Neutrophil (primary cell): ENCODE data around the gene C19orf25.

Experiments
- H3K27ac ChIP-seq: fragments of 200-600 bp; sonication (generic); 2 replicates; pipeline ENCODE4 v1.5.1; 2016; ENCODE audit warnings: mild to moderate bottlenecking, moderate library complexity
- H3K27me3 ChIP-seq: fragments of 200-600 bp; sonication (generic); 2 replicates; pipeline ENCODE4 v1.6.0; 2016; ENCODE audit warnings: mild to moderate bottlenecking
- H3K36me3 ChIP-seq: fragments of 200-600 bp; sonication (generic); 2 replicates; pipeline ENCODE4 v1.5.1; 2017
- H3K4me1 ChIP-seq, 2 experiments: fragments of 200-600 bp in 1 of 2; sonication (generic) in 1 of 2; 1 replicate in 1 of 2; 2 replicates in 1 of 2; pipeline versions ENCODE4 v1.5.1 to v1.6.1; 2013 to 2016; ENCODE audit warnings: low read depth in 1 of 2, low read length in 1 of 2, mild to moderate bottlenecking in 1 of 2, moderate library complexity in 1 of 2; ENCODE audit not compliant: control insufficient read depth in 1 of 2, insufficient read depth in 1 of 2
- H3K4me3 ChIP-seq, 2 experiments: fragments of 200-600 bp in 1 of 2; sonication (generic) in 1 of 2; 1 replicate in 1 of 2; 2 replicates in 1 of 2; pipeline ENCODE4 v1.5.1; 2013 to 2016; ENCODE audit warnings: low read depth in 1 of 2, low read length in 1 of 2, mild to moderate bottlenecking in 1 of 2, moderate library complexity in 1 of 2
- H3K9me3 ChIP-seq: fragments of 200-600 bp; sonication (generic); 2 replicates; pipeline ENCODE4 v1.5.1; 2016
- TF ChIP-seq, protein P1 (sequence below): fragments of 200-600 bp; sonication (generic); IDR thresholded peaks from 2 replicates; pipeline ENCODE4 v1.5.1; 2016; ENCODE audit warnings: antibody characterized with exemption

Gene C19orf25

DNA sequence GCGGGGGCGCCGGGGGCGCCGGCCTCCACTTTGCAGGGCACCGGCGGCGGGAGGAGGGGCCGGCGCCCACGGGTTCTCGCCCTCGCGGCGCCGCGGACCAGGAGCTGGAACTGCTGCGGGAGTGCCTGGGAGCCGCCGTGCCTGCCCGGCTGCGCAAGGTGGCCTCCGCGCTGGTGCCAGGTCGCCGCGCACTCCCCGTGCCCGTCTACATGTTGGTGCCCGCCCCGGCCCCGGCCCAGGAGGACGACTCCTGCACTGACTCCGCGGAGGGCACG is 11.9 kb downstream of the C19orf25 start:
- H3K4me1 ChIP-seq: peaks cover 19 to 45% of the 10 kb centered on the region in 2 experiments
- no peaks in the 10 kb centered on the region for H3K36me3 ChIP-seq
- H3K27me3 ChIP-seq: peaks cover 85% of the 10 kb centered on the region
- no peaks in the 10 kb centered on the region for H3K9me3 ChIP-seq
- TF ChIP-seq, protein P1, sequence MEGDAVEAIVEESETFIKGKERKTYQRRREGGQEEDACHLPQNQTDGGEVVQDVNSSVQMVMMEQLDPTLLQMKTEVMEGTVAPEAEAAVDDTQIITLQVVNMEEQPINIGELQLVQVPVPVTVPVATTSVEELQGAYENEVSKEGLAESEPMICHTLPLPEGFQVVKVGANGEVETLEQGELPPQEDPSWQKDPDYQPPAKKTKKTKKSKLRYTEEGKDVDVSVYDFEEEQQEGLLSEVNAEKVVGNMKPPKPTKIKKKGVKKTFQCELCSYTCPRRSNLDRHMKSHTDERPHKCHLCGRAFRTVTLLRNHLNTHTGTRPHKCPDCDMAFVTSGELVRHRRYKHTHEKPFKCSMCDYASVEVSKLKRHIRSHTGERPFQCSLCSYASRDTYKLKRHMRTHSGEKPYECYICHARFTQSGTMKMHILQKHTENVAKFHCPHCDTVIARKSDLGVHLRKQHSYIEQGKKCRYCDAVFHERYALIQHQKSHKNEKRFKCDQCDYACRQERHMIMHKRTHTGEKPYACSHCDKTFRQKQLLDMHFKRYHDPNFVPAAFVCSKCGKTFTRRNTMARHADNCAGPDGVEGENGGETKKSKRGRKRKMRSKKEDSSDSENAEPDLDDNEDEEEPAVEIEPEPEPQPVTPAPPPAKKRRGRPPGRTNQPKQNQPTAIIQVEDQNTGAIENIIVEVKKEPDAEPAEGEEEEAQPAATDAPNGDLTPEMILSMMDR: no peak
- no peak overlapping the region for H3K4me3 ChIP-seq
- H3K27ac ChIP-seq: no peak overlapping the region

DNA sequence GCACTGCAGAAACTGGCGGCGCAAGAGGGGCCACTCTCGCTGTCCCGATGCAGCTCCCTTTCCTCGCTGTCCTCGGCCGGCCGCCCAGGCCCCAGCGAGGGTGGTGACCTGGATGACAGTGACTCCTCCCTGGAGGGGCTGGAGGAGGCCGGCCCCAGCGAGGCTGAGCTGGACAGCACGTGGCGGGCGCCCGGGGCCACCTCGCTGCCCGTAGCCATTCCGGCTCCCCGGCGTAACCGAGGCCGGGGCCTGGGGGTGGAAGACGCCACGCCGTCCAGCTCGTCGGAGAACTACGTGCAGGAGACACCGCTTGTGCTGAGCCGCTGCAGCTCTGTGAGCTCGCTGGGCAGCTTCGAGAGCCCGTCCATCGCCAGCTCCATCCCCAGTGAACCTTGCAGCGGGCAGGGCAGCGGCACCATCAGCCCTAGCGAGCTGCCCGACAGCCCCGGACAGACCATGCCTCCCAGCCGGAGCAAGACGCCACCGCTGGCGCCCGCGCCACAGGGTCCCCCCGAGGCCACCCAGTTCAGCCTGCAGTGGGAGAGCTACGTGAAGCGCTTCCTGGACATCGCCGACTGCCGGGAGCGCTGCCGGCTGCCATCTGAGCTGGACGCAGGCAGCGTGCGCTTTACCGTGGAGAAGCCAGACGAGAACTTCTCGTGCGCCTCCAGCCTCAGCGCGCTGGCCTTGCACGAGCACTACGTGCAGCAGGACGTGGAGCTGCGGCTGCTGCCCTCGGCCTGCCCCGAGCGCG is 12.4 kb downstream of the C19orf25 start:
- peaks cover 17 to 44% of the 10 kb centered on the region in 2 experiments for H3K4me1 ChIP-seq
- no peaks in the 10 kb centered on the region for H3K36me3 ChIP-seq
- H3K4me3 ChIP-seq: no peak overlapping the region
- TF ChIP-seq, protein P1: no peak
- no peak overlapping the region for H3K27ac ChIP-seq
- no peaks in the 10 kb centered on the region for H3K9me3 ChIP-seq
- H3K27me3 ChIP-seq: peaks cover 85% of the 10 kb centered on the region

DNA sequence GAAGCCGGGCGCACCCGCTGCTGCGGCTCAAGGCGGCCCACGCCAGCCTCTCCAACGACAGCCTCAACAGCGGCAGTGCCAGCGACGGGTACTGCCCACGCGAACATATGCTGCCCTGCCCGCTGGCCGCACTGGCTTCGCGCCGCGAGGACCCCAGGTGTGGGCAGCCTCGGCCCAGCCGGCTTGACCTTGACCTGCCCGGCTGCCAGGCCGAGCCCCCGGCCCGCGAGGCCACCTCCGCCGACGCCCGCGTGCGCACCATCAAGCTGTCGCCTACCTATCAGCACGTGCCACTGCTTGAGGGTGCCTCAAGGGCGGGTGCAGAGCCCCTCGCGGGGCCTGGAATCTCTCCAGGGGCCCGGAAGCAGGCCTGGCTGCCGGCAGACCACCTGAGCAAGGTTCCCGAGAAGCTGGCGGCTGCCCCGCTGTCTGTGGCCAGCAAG is 13.0 kb downstream of the C19orf25 start:
- H3K36me3 ChIP-seq: peaks cover 4% of the 10 kb centered on the region
- H3K9me3 ChIP-seq: no peaks in the 10 kb centered on the region
- H3K27me3 ChIP-seq: peaks cover 79% of the 10 kb centered on the region
- peaks cover 12 to 38% of the 10 kb centered on the region in 2 experiments for H3K4me1 ChIP-seq
- TF ChIP-seq, protein P1: no peak
- no peak overlapping the region for H3K27ac ChIP-seq
- H3K4me3 ChIP-seq: no peak overlapping the region

DNA sequence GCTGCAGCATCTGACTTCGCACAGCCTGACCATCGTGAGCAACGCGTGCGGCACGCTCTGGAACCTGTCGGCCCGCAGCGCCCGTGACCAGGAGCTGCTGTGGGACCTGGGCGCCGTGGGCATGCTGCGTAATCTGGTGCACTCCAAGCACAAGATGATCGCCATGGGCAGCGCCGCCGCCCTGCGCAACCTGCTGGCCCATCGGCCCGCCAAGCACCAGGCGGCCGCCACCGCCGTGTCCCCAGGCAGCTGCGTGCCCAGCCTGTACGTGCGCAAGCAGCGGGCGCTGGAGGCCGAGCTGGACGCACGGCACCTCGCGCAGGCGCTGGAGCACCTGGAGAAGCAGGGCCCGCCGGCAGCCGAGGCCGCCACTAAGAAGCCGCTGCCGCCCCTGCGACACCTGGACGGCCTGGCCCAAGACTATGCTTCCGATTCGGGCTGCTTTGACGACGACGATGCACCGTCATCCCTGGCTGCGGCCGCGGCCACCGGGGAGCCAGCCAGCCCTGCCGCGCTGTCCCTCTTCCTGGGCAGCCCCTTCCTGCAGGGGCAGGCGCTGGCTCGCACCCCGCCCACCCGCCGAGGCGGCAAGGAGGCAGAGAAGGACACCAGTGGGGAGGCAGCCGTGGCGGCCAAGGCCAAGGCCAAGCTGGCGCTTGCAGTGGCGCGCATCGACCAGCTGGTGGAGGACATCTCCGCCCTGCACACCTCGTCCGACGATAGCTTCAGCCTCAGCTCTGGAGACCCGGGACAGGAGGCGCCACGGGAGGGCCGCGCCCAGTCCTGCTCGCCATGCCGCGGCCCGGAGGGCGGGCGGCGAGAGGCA is 13.6 kb downstream of the C19orf25 start:
- Histone ChIP-seq H3K4me3 (no peak overlapping the region), H3K36me3 (peaks cover 10% of the 10 kb centered on the region), H3K4me1 (peaks cover 6 to 32% of the 10 kb centered on the region in 2 experiments), H3K27ac (no peak overlapping the region), H3K27me3 (peaks cover 72% of the 10 kb centered on the region), H3K9me3 (no peaks in the 10 kb centered on the region)
- TF ChIP-seq, protein P1: no peak

DNA sequence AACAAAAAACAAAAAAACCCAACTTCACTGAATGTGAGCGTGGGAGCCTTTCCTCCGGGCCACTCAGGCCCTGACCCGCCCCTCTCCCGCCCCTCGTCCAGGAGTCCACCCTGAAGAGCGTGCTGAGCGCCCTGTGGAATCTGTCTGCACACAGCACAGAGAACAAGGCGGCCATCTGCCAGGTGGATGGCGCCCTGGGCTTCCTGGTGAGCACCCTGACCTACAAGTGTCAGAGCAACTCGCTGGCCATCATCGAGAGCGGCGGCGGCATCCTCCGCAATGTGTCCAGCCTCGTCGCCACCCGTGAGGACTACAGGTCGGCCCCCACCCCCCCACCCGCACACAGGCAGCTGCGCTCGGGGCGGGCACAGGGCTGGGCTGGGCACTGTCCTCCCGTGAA is 17.2 kb downstream of the C19orf25 start:
- Histone ChIP-seq H3K27me3 (peaks cover 67% of the 10 kb centered on the region), H3K4me3 (no peak overlapping the region), H3K27ac (no peak overlapping the region), H3K4me1 (peaks cover 0 to 6% of the 10 kb centered on the region in 2 experiments), H3K36me3 (peaks cover 19% of the 10 kb centered on the region), H3K9me3 (no peaks in the 10 kb centered on the region)
- TF ChIP-seq, protein P1: no peak
